Astrocyte (in vitro differentiated cells and primary cell): ENCODE results near the gene CYREN. TPM values are rescaled to one million over a fixed set of nuclear protein-coding genes. Genes with fewer than 3 reads are reported as not detected.
"Not testable (repeated sequence)": the region's sequence is repeated elsewhere in the genome, so short reads cannot be mapped to it uniquely, and the experiment has no call there.

ENCODE experiments used
- DNase-seq: peaks from one replicate; pipeline ENCODE4 v3.0.0-alpha.2; 2010; ENCODE audit warnings: low read depth
- FAIRE-seq: peaks from 2 replicates; lab custom pipeline; 2011; peaks lifted over from hg19 to GRCh38; lab: Jason Lieb, UNC
- H2AFZ ChIP-seq: 2 replicates; pipeline ENCODE4 v1.6.0; 2012; ENCODE audit warnings: low read depth, low read length, inconsistent platforms
- H3K27ac ChIP-seq: 2 replicates; pipeline ENCODE4 v1.5.1; 2011; ENCODE audit warnings: low read depth, low read length, inconsistent platforms
- H3K27me3 ChIP-seq: 2 replicates; pipeline ENCODE4 v1.6.0; 2011; ENCODE audit warnings: low read length, inconsistent platforms; ENCODE audit not compliant: insufficient read depth
- H3K36me3 ChIP-seq: 2 replicates; pipeline ENCODE4 v1.5.1; 2011; ENCODE audit warnings: low read length, inconsistent platforms; ENCODE audit not compliant: insufficient read depth
- H3K4me1 ChIP-seq: 2 replicates; pipeline ENCODE4 v1.5.1; 2011; ENCODE audit warnings: low read length, inconsistent platforms; ENCODE audit not compliant: insufficient read depth
- H3K4me2 ChIP-seq: 2 replicates; pipeline ENCODE4 v1.6.0; 2012; ENCODE audit warnings: low read length, inconsistent platforms
- H3K4me3 ChIP-seq: 2 replicates; pipeline ENCODE4 v1.5.1; 2011; ENCODE audit warnings: low read depth, mild to moderate bottlenecking, low read length, inconsistent platforms; ENCODE audit not compliant: insufficient read depth
- H3K79me2 ChIP-seq: 2 replicates; pipeline ENCODE4 v1.6.0; 2012; ENCODE audit warnings: mild to moderate bottlenecking, low read length, inconsistent platforms; ENCODE audit not compliant: insufficient read depth
- H3K9ac ChIP-seq: 2 replicates; pipeline ENCODE4 v1.6.0; 2012; ENCODE audit warnings: mild to moderate bottlenecking, low read length, inconsistent platforms
- H3K9me3 ChIP-seq: 2 replicates; pipeline ENCODE4 v1.5.1; 2012; ENCODE audit warnings: low read depth, mild to moderate bottlenecking, low read length, inconsistent platforms; ENCODE audit not compliant: insufficient read depth
- H4K20me1 ChIP-seq: 2 replicates; pipeline ENCODE4 v1.6.0; 2012; ENCODE audit warnings: low read length, inconsistent platforms; ENCODE audit not compliant: insufficient read depth
- H3K27ac Mint-ChIP-seq: one replicate; pipeline ENCODE4 v1.8.0; 2021; ENCODE audit warnings: mild to moderate bottlenecking, mixed read lengths; ENCODE audit not compliant: unreplicated experiment
- H3K27me3 Mint-ChIP-seq: one replicate; pipeline ENCODE4 v1.8.0; 2021; ENCODE audit warnings: low read depth, mixed read lengths; ENCODE audit not compliant: unreplicated experiment
- H3K36me3 Mint-ChIP-seq: one replicate; pipeline ENCODE4 v1.8.0; 2021; ENCODE audit warnings: low read depth, mixed read lengths; ENCODE audit not compliant: unreplicated experiment
- H3K4me1 Mint-ChIP-seq: one replicate; pipeline ENCODE4 v1.8.0; 2021; ENCODE audit warnings: low read depth, mixed read lengths; ENCODE audit not compliant: unreplicated experiment
- H3K4me3 Mint-ChIP-seq: one replicate; pipeline ENCODE4 v1.8.0; 2021; ENCODE audit warnings: mild to moderate bottlenecking, moderate library complexity, mixed read lengths; ENCODE audit not compliant: unreplicated experiment
- H3K9me3 Mint-ChIP-seq: one replicate; pipeline ENCODE4 v1.8.0; 2021; ENCODE audit warnings: mild to moderate bottlenecking, mixed read lengths; ENCODE audit not compliant: unreplicated experiment
- EZH2 ChIP-seq: IDR thresholded peaks from 2 replicates; pipeline ENCODE4 v1.6.1; 2012; ENCODE audit warnings: mild to moderate bottlenecking, low read length, inconsistent platforms; ENCODE audit not compliant: insufficient read depth
- total RNA-seq: library from RNA; stranded (reverse); gene quantifications from 2 replicates; pipeline ENCODE4 v1.2.1, GENCODE V29; 2021
- TF ChIP-seq, protein P1 (sequence below): IDR thresholded peaks from 2 replicates; pipeline ENCODE4 v1.5.1; 2011; ENCODE audit warnings: low read depth, mild to moderate bottlenecking, inconsistent platforms, low read length, moderate library complexity; ENCODE audit not compliant: insufficient read depth

CYREN gene
- total RNA-seq, 1 donor from 2014 or later = 31.0 TPM

DNA sequence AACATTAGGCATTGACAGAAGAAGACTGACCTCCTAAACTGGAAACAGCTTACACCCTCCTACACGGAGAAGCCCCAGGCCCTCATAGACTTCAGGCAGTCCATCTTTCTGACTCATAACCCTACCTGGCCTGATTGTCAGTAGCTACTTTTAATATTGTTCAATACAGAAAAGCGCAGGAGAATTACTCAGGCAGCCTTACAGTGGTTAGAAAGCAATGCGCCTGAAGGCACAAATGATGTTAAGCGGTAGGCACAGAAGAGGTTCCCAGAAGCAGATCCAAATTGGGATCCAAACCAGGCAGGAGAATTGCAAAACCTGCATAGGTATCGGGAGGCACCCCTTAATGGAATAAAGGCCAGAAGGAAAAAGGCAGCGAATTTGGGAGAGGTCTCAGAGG lies 5.4 kb upstream of the CYREN start:
- H3K4me3 Mint-ChIP-seq = no peak overlapping the region
- H3K79me2 ChIP-seq = no peaks in the 10 kb centered on the region
- no peak overlapping the region for H3K4me3 ChIP-seq
- no peak overlapping the region for H2AFZ ChIP-seq
- no peak overlapping the region for H3K9ac ChIP-seq
- peaks cover 13% of the 10 kb centered on the region for H3K9me3 ChIP-seq
- H3K27me3 Mint-ChIP-seq = no peaks in the 10 kb centered on the region
- H3K36me3 Mint-ChIP-seq = peaks cover 5% of the 10 kb centered on the region
- no peak overlapping the region for H3K27ac Mint-ChIP-seq
- H4K20me1 ChIP-seq = no peaks in the 10 kb centered on the region
- no peak overlapping the region for H3K27ac ChIP-seq
- no peak for DNase-seq
- no peak overlapping the region for H3K4me2 ChIP-seq
- H3K36me3 ChIP-seq = no peaks in the 10 kb centered on the region
- H3K27me3 ChIP-seq = no peaks in the 10 kb centered on the region
- H3K4me1 ChIP-seq = no peaks in the 10 kb centered on the region
- H3K9me3 Mint-ChIP-seq = peaks cover 13% of the 10 kb centered on the region
- TF ChIP-seq, protein P1, sequence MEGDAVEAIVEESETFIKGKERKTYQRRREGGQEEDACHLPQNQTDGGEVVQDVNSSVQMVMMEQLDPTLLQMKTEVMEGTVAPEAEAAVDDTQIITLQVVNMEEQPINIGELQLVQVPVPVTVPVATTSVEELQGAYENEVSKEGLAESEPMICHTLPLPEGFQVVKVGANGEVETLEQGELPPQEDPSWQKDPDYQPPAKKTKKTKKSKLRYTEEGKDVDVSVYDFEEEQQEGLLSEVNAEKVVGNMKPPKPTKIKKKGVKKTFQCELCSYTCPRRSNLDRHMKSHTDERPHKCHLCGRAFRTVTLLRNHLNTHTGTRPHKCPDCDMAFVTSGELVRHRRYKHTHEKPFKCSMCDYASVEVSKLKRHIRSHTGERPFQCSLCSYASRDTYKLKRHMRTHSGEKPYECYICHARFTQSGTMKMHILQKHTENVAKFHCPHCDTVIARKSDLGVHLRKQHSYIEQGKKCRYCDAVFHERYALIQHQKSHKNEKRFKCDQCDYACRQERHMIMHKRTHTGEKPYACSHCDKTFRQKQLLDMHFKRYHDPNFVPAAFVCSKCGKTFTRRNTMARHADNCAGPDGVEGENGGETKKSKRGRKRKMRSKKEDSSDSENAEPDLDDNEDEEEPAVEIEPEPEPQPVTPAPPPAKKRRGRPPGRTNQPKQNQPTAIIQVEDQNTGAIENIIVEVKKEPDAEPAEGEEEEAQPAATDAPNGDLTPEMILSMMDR = no peak
- no peak for TF ChIP-seq EZH2
- FAIRE-seq = no peak
- peaks cover 9% of the 10 kb centered on the region for H3K4me1 Mint-ChIP-seq

DNA sequence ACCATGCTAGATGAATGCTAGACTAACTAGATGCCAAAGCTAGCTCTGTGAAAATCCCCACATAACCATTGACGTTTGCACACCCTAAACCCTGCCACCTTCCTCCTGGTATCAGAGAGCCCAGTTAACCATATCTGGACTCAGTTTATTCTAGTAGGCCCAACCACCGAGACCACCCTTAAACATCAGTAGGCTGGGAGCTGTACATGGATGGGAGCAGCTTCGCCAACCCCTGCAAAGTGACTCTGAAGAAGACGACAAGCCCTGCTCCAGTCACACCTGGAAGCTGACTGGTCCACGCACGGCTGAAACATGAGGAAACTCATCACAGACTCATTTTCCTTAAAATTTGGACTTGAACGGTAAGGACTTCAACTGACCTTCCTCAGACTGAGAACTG lies 4.4 kb upstream of the CYREN start:
- H3K36me3 ChIP-seq = no peaks in the 10 kb centered on the region
- no peak overlapping the region for H3K9ac ChIP-seq
- no peak overlapping the region for H3K27ac ChIP-seq
- peaks cover 4% of the 10 kb centered on the region for H3K9me3 ChIP-seq
- peaks cover 3% of the 10 kb centered on the region for H3K36me3 Mint-ChIP-seq
- no peaks in the 10 kb centered on the region for H3K27me3 Mint-ChIP-seq
- no peaks in the 10 kb centered on the region for H4K20me1 ChIP-seq
- H3K9me3 Mint-ChIP-seq = peaks cover 9% of the 10 kb centered on the region
- no peak overlapping the region for H3K4me3 ChIP-seq
- H3K4me1 Mint-ChIP-seq = peaks cover 9% of the 10 kb centered on the region
- FAIRE-seq (no peak), DNase-seq (no peak)
- no peak overlapping the region for H3K27ac Mint-ChIP-seq
- H3K27me3 ChIP-seq = no peaks in the 10 kb centered on the region
- no peaks in the 10 kb centered on the region for H3K4me1 ChIP-seq
- H2AFZ ChIP-seq = no peak overlapping the region
- no peak overlapping the region for H3K4me2 ChIP-seq
- TF ChIP-seq EZH2 = no peak
- TF ChIP-seq, protein P1 = no peak
- no peak overlapping the region for H3K4me3 Mint-ChIP-seq
- H3K79me2 ChIP-seq = peaks cover 1% of the 10 kb centered on the region

DNA sequence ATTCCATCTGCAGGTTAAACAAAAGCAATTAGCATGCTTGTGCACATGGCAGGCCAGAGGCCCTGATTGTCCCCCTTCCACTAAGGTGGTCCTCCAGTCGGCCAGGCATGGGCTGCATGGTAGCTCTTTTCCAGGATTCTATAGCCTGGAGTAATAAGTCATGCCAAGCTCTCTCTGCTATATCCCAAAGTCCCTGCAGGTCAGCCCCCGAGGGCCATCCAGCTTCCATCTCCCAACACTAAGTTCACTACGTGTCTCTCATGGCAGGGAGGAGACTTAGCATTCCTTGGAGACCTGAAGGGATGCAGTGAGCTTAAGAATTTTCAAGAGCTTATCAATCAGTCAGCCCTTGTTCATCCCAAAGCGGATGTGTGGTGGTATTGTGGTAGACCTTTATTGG lies 3.4 kb upstream of the CYREN start:
- H3K4me3 Mint-ChIP-seq, DNase-seq, H4K20me1 ChIP-seq, H2AFZ ChIP-seq, H3K9ac ChIP-seq, H3K36me3 ChIP-seq, FAIRE-seq, H3K9me3 Mint-ChIP-seq, H3K27ac Mint-ChIP-seq, H3K27ac ChIP-seq, H3K4me2 ChIP-seq, H3K9me3 ChIP-seq, H3K27me3 Mint-ChIP-seq, H3K4me3 ChIP-seq, H3K27me3 ChIP-seq, H3K36me3 Mint-ChIP-seq: not testable (repeated sequence)
- Histone ChIP-seq H3K79me2 (peaks cover 11% of the 10 kb centered on the region), H3K4me1 (peaks cover 10% of the 10 kb centered on the region)
- H3K4me1 Mint-ChIP-seq = peaks cover 18% of the 10 kb centered on the region

DNA sequence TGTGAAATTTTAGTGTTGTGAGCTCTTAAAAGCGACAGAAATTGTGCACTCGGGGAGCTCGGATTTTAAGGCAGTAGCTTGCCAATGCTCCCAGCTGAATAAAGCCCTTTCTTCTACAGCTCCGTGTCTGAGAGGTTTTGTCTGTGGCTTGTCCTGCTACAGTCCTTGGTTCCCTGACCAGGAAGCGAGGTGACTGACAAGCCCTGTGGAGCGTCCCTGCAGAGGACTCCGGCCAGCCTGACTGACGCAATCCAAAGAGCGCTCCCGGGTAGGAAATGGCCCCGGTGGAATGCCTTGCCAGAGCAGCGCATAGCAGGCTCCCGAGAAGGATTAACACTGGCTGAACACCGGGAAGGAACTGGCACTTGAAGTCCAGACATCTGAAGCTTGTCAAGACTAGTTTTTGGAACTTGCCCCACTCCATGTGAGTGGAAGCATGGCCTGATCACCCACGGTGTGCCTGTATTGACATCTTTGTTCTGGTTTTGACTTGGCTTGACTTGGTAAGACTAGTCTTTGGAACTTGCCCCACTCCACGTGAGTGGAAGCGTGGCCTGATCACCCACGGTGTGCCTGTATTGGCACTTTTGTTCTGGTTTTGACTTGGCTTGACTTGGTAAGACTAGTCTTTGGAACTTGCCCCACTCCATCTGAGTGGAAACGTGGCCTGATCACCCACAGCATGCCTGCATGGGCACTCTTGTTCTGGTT lies 1.2 kb upstream of the CYREN start:
- H3K27ac ChIP-seq = peak overlapping the region; percentile 11
- H2AFZ ChIP-seq = peak overlapping the region; percentile 91
- H3K4me2 ChIP-seq = peak overlapping the region; percentile 97
- H3K9ac ChIP-seq = peak overlapping the region; percentile 89
- not testable (repeated sequence) for H3K27me3 ChIP-seq, H3K27me3 Mint-ChIP-seq, H3K4me3 ChIP-seq, DNase-seq, H3K9me3 Mint-ChIP-seq, H3K9me3 ChIP-seq, FAIRE-seq
- peaks cover 17% of the 10 kb centered on the region for H3K36me3 ChIP-seq
- H3K36me3 Mint-ChIP-seq = peaks cover 13% of the 10 kb centered on the region
- peaks cover 32% of the 10 kb centered on the region for H3K79me2 ChIP-seq
- H3K27ac Mint-ChIP-seq = peak overlapping the region; percentile 92
- H3K4me1 Mint-ChIP-seq = peaks cover 22% of the 10 kb centered on the region
- H4K20me1 ChIP-seq = peaks cover 24% of the 10 kb centered on the region
- peak overlapping the region; percentile 72 for H3K4me3 Mint-ChIP-seq
- peaks cover 15% of the 10 kb centered on the region for H3K4me1 ChIP-seq
